ENCODE results near the gene OGDHL. TPM values are rescaled to one million over a fixed set of nuclear protein-coding genes. Genes with fewer than 3 reads are reported as not detected.

The OGDHL gene
- total RNA-seq, 4 donors from 2014 or later = 1.00 to 4.2 (median 2.4) TPM

- intact Hi-C loops (cut with DNase I; ENCODE audit: low total_unique reads) = loop anchor here (10.0 kb wide), 1 partner anchor 1905 kb away; no protein-coding TSS in a partner anchor
- Histone ChIP-seq H3K27me3 (no peaks in the 10 kb centered on the region), H3K4me3 (no peak overlapping the region), H3K36me3 (no peaks in the 10 kb centered on the region), H3K27ac (no peak overlapping the region), H3K4me1 (no peaks in the 10 kb centered on the region), H3K9me3 (no peaks in the 10 kb centered on the region)
- in situ Hi-C loops (cut with MboI; ENCODE audit: low pct_ligation_motif_present in 1 of 4, low pct_unique_long_range_greater_than_20kb in 1 of 4, low sequenced_read_pairs in 3 of 4) = no loop called here
- no peak for DNase-seq
- TF ChIP-seq, protein P1, sequence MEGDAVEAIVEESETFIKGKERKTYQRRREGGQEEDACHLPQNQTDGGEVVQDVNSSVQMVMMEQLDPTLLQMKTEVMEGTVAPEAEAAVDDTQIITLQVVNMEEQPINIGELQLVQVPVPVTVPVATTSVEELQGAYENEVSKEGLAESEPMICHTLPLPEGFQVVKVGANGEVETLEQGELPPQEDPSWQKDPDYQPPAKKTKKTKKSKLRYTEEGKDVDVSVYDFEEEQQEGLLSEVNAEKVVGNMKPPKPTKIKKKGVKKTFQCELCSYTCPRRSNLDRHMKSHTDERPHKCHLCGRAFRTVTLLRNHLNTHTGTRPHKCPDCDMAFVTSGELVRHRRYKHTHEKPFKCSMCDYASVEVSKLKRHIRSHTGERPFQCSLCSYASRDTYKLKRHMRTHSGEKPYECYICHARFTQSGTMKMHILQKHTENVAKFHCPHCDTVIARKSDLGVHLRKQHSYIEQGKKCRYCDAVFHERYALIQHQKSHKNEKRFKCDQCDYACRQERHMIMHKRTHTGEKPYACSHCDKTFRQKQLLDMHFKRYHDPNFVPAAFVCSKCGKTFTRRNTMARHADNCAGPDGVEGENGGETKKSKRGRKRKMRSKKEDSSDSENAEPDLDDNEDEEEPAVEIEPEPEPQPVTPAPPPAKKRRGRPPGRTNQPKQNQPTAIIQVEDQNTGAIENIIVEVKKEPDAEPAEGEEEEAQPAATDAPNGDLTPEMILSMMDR (IDR thresholded peaks at IDR 0.05) = no peak
- TF ChIP-seq EP300 (IDR thresholded peaks at IDR 0.05; ENCODE audit: low read depth) (no peak), POLR2AphosphoS5 (IDR thresholded peaks at IDR 0.05) (no peak), POLR2A (IDR thresholded peaks at IDR 0.05) (no peak)
- 85% methylated on average over 3 of the region's 3 CpGs; no CpG with 5 or more reads in 1 of the 2 donors for WGBS, 2 donors (ENCODE audit: low coverage in 1 of 2)
Measured at GRCh38 chr10:49700211-49700610, 61.9 kb downstream of the OGDHL start.

DNA sequence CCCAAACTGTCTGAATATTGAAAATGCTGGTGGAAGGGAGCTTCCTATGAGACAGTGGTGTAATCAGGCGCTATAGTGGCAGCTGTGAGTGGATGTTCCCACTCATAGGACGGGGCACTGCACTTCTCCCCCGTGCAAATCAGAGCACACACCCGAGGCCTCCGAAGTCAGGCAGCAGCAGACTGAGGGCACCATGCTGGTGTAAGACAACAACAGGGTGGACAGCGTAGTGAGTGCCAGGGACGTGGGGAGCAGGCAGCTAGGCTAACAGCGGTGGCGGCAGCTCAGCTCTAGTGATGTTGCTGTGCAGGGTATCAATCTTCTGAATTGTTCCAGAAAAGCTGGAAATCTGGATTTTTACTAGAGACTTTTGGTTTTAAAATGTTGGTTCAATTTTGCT, 63.4 kb downstream of the OGDHL start:
- Histone ChIP-seq H3K4me1 (no peaks in the 10 kb centered on the region), H3K4me3 (no peak overlapping the region), H3K9me3 (no peaks in the 10 kb centered on the region), H3K36me3 (no peaks in the 10 kb centered on the region), H3K27me3 (no peaks in the 10 kb centered on the region), H3K27ac (no peak overlapping the region)
- intact Hi-C loops (cut with DNase I; ENCODE audit: low total_unique reads) (no loop called here), in situ Hi-C loops (cut with MboI; ENCODE audit: low pct_ligation_motif_present in 1 of 4, low pct_unique_long_range_greater_than_20kb in 1 of 4, low sequenced_read_pairs in 3 of 4) (no loop called here)
- WGBS, 2 donors (ENCODE audit: low coverage in 1 of 2) = 74 to 79% methylated on average over 7 to 9 of the region's 9 CpGs
- no peak for DNase-seq
- TF ChIP-seq, protein P1 (IDR thresholded peaks at IDR 0.05) = no peak
- TF ChIP-seq POLR2A (IDR thresholded peaks at IDR 0.05) = no peak
- TF ChIP-seq POLR2AphosphoS5 (IDR thresholded peaks at IDR 0.05) = no peak
- no peak for TF ChIP-seq EP300 (IDR thresholded peaks at IDR 0.05; ENCODE audit: low read depth)

DNA sequence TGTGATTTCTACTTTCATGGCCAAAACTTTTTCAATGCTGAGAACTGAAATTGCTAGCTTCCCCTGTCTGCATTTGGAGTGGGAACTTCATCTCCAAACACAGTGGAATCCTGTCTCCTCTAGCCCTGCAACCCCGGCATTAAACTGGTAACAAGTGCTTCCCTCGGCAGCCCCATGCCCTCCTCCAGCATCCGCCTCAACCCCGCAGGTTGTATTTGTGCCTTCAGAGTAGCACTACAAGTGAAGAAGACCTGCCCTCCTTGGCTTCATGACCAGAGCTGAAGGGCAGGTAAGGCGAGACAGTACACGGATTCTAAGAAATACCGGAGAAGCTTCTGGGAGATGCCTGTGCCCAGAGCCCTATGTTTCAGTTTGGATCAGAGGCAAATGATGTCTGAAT, 65.8 kb downstream of the OGDHL start:
- no peaks in the 10 kb centered on the region for H3K4me1 ChIP-seq
- H3K4me3 ChIP-seq = no peak overlapping the region
- in situ Hi-C loops (cut with MboI; ENCODE audit: low pct_ligation_motif_present in 1 of 4, low pct_unique_long_range_greater_than_20kb in 1 of 4, low sequenced_read_pairs in 3 of 4) = no loop called here
- no peak overlapping the region for H3K27ac ChIP-seq
- H3K27me3 ChIP-seq = peaks cover 5% of the 10 kb centered on the region
- TF ChIP-seq POLR2A (IDR thresholded peaks at IDR 0.05) (no peak), EP300 (IDR thresholded peaks at IDR 0.05; ENCODE audit: low read depth) (no peak), POLR2AphosphoS5 (IDR thresholded peaks at IDR 0.05) (no peak)
- TF ChIP-seq, protein P1 (IDR thresholded peaks at IDR 0.05) = no peak
- 81% methylated on average over 7 of the region's 7 CpGs; no CpG with 5 or more reads in 1 of the 2 donors for WGBS, 2 donors (ENCODE audit: low coverage in 1 of 2)
- H3K36me3 ChIP-seq = no peaks in the 10 kb centered on the region
- no peak for DNase-seq
- H3K9me3 ChIP-seq = no peaks in the 10 kb centered on the region
- intact Hi-C loops (cut with DNase I; ENCODE audit: low total_unique reads) = no loop called here

DNA sequence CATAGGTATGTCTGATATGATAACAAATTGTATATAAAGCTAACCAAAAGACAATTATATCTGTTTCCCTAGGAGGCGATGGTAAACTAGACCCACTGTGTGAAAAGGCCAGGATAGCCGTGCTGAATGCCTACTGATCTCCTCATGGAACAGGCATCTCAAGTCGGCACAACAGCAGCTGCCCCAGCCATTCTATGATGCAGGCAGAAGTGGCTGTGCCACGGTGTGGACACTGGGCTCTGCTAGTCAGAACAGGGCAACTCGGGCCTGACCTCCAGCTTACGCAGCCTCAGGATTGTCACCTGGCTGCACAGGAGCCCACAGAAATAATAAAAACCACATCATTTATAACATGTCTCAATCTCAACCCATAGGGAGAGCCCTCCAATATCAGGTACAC, 67.7 kb downstream of the OGDHL start:
- Histone ChIP-seq H3K9me3 (no peaks in the 10 kb centered on the region), H3K4me1 (no peaks in the 10 kb centered on the region), H3K4me3 (no peak overlapping the region), H3K36me3 (no peaks in the 10 kb centered on the region), H3K27ac (no peak overlapping the region), H3K27me3 (peaks cover 20% of the 10 kb centered on the region)
- 70% methylated on average over 6 of the region's 6 CpGs; no CpG with 5 or more reads in 1 of the 2 donors for WGBS, 2 donors (ENCODE audit: low coverage in 1 of 2)
- intact Hi-C loops (cut with DNase I; ENCODE audit: low total_unique reads) (no loop called here), in situ Hi-C loops (cut with MboI; ENCODE audit: low pct_ligation_motif_present in 1 of 4, low pct_unique_long_range_greater_than_20kb in 1 of 4, low sequenced_read_pairs in 3 of 4) (no loop called here)
- TF ChIP-seq EP300 (IDR thresholded peaks at IDR 0.05; ENCODE audit: low read depth) (no peak), POLR2AphosphoS5 (IDR thresholded peaks at IDR 0.05) (no peak), POLR2A (IDR thresholded peaks at IDR 0.05) (no peak)
- TF ChIP-seq, protein P1 (IDR thresholded peaks at IDR 0.05) = no peak
- DNase-seq = no peak

Measured in transverse colon (tissue), 4 donors.